Measurements from ENCODE around the gene DIPK1A.

GRCh38 chr1:92987462-92987861, 26.2 kb upstream of the DIPK1A start:
- TF ChIP-seq CTCF (IDR thresholded peaks at IDR 0.05; ENCODE audit: borderline replicate concordance, extremely low read depth, low read length, poor library complexity, severe bottlenecking) (no peak), EZH2 (IDR thresholded peaks at IDR 0.05; ENCODE audit: borderline replicate concordance, low read depth, low read length, severe bottlenecking) (no peak)

Measured in DND-41 (cell line).